RWPE1 (cell line): Measurements from ENCODE around the gene WDR83.
A peak's percentile ranks its signal among the peaks of the same experiment; 100 is the strongest.
"Not testable (repeated sequence)": the region's sequence is repeated elsewhere in the genome, so short reads cannot be mapped to it uniquely, and the experiment has no call there.

Experiments
- CTCF ChIA-PET: fragments of 350-600 bp; sonication (Branson Sonifier 250); formaldehyde crosslinking; extraction: SDS; loops from one replicate; lab custom pipeline; 2021; lab: Yijun Ruan, JAX
- POLR2A ChIA-PET: fragments of 400-600 bp; formaldehyde crosslinking; extraction: SDS; loops from one replicate; lab custom pipeline; 2020; ENCODE audit warnings: antibody characterized with exemption; ENCODE audit not compliant: low non-redundant PET; lab: Yijun Ruan, JAX
- DNase-seq: peaks from one replicate; pipeline ENCODE4 v3.0.0; 2012; ENCODE audit warnings: low spot score
- H3K27ac ChIP-seq: fragments of 450-650 bp; 2 replicates; pipeline ENCODE4 v1.5.1; 2017
- CTCF ChIP-seq: fragments of 450-650 bp; conservative IDR thresholded peaks from 2 replicates; pipeline ENCODE4 v1.5.1; 2017; ENCODE audit warnings: low read depth, mild to moderate bottlenecking

The WDR83 gene

GRCh38 chr19:12670159-12670928, 3.7 kb downstream of the WDR83 start:
- ChIA-PET CTCF (no interaction called here), POLR2A (no interaction called here)
- peak overlapping the region; percentile 87 for H3K27ac ChIP-seq
- DNase-seq = no peak
- no peak for TF ChIP-seq CTCF

GRCh38 chr19:12672744-12673143, 6.1 kb downstream of the WDR83 start:
- DNase-seq = no peak
- POLR2A ChIA-PET = no interaction called here
- CTCF ChIA-PET = interaction anchor here (0.5 to 1.4 kb wide), 5 partner anchors 9 to 613 kb away, joined by 3 to 5 read pairs (median 4); partner anchors contain the start of gene DHPS
- no peak for TF ChIP-seq CTCF
- H3K27ac ChIP-seq = peak overlapping the region; percentile 32

GRCh38 chr19:12675399-12675798, 8.8 kb downstream of the WDR83 start:
- ChIA-PET POLR2A (no interaction called here), CTCF (no interaction called here)
- TF ChIP-seq CTCF = no peak

GRCh38 chr19:12675940-12676339, 9.3 kb downstream of the WDR83 start:
- H3K27ac ChIP-seq = peak overlapping the region; percentile 40
- CTCF ChIA-PET = interaction anchor here (1.4 kb wide), 1 partner anchor 172 kb away, joined by 6 read pairs; no protein-coding TSS in a partner anchor
- no peak for TF ChIP-seq CTCF
- DNase-seq = no peak
- POLR2A ChIA-PET = no interaction called here

More at GRCh38 chr19:12675399-12675798, 8.8 kb downstream of the WDR83 start:
- H3K27ac ChIP-seq = no peak overlapping the region; the same call in 1 of the 2 replicates
- DNase-seq = no peak

- ChIA-PET POLR2A (no interaction called here), CTCF (interaction anchor here (0.6 to 1.4 kb wide), 4 partner anchors 37 to 221 kb away, joined by 3 to 6 read pairs (median 6); no protein-coding TSS in a partner anchor)
- TF ChIP-seq CTCF = peak; percentile 84
- peak; percentile 75 for DNase-seq
- H3K27ac ChIP-seq = peak overlapping the region; percentile 40
Measured at GRCh38 chr19:12676384-12676792, 9.8 kb downstream of the WDR83 start.

GRCh38 chr19:12676928-12677327, 10.3 kb downstream of the WDR83 start:
- ChIA-PET POLR2A (no interaction called here), CTCF (interaction anchor here (0.6 to 1.4 kb wide), 4 partner anchors 37 to 221 kb away, joined by 3 to 6 read pairs (median 6); no protein-coding TSS in a partner anchor)
- H3K27ac ChIP-seq = peak overlapping the region; percentile 40
- no peak for TF ChIP-seq CTCF
- DNase-seq = no peak

- ChIA-PET CTCF (interaction anchor here (0.6 kb wide), 1 partner anchor 63 kb away, joined by 4 read pairs; no protein-coding TSS in a partner anchor), POLR2A (interaction anchor here (0.6 kb wide), 3 partner anchors 9 to 1118 kb away, joined by 3 to 5 read pairs (median 3); a partner anchor contains a TSS)
- not testable (repeated sequence) for DNase-seq
- peak overlapping the region; percentile 40 for H3K27ac ChIP-seq
Measured at GRCh38 chr19:12678039-12678438, 11.4 kb downstream of the WDR83 start.
